D721Med (cell line): ENCODE data around the gene KIF1A.
A peak's percentile ranks its signal among the peaks of the same experiment; 100 is the strongest.

ENCODE experiments used
- DNase-seq: peaks from one replicate; pipeline ENCODE4 v3.0.0; 2011; ENCODE audit warnings: low spot score; ENCODE audit not compliant: insufficient read length
- FAIRE-seq: peaks from 2 replicates; lab custom pipeline; 2011; peaks lifted over from hg19 to GRCh38; lab: Jason Lieb, UNC
- TF ChIP-seq, protein P1 (sequence below): IDR thresholded peaks from 2 replicates; pipeline ENCODE4 v1.5.1; 2012; ENCODE audit warnings: mild to moderate bottlenecking, control low read depth; ENCODE audit not compliant: insufficient read depth; ENCODE audit errors: missing control alignments

Gene KIF1A

GRCh38 chr2:240747256-240747655 lies 72.8 kb downstream of the KIF1A start:
- FAIRE-seq: no peak

DNA sequence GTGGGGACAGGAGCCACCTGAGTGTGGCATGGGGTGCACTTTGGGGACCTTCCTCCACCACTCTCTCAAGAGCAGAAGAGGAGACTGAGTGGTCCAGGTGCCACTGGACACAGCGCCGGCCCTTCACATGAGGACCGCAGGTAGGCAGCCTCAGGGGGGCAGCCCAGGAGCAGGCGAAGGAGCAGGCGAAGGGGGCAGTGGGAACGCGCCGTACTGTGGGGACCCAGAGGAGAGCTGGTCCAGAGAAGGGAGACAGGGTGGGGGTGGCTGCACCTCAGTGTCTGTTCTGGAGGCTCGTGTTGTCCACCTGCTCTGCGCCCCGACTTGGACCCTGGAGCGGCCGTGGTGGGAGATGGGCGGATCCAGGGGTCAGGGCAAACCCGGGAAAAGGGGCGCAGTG lies 73.3 kb downstream of the KIF1A start:
- TF ChIP-seq, protein P1, sequence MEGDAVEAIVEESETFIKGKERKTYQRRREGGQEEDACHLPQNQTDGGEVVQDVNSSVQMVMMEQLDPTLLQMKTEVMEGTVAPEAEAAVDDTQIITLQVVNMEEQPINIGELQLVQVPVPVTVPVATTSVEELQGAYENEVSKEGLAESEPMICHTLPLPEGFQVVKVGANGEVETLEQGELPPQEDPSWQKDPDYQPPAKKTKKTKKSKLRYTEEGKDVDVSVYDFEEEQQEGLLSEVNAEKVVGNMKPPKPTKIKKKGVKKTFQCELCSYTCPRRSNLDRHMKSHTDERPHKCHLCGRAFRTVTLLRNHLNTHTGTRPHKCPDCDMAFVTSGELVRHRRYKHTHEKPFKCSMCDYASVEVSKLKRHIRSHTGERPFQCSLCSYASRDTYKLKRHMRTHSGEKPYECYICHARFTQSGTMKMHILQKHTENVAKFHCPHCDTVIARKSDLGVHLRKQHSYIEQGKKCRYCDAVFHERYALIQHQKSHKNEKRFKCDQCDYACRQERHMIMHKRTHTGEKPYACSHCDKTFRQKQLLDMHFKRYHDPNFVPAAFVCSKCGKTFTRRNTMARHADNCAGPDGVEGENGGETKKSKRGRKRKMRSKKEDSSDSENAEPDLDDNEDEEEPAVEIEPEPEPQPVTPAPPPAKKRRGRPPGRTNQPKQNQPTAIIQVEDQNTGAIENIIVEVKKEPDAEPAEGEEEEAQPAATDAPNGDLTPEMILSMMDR: no peak
- DNase-seq (no peak), FAIRE-seq (no peak)

More at GRCh38 chr2:240747256-240747655, 72.8 kb downstream of the KIF1A start:
- DNase-seq: no peak
- TF ChIP-seq, protein P1: no peak

- FAIRE-seq (no peak), DNase-seq (no peak)
- TF ChIP-seq, protein P1: no peak
Measured at GRCh38 chr2:240745962-240746361, 74.1 kb downstream of the KIF1A start.

DNA sequence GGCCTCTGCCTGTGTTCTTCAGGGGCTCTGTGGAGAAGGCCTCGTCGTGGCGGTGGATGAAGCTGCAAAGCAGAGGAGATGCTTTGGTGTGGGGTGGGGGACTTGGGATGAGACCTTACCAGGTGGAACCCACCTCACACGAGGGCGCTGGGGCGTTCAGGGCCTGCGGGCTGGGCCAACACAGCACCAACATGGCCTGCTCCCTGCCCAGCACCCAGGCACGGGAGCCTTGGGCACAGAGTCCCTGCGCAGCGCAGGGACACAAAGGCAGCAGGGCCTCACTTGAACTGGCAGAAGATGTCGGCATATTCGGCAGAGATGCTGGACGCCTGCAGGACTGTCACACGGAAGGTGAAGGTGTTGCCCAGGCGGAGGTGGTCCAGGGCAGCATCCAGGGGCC lies 74.6 kb downstream of the KIF1A start:
- TF ChIP-seq, protein P1: no peak
- FAIRE-seq (no peak), DNase-seq (no peak)

GRCh38 chr2:240742602-240743095 lies 77.4 kb downstream of the KIF1A start:
- TF ChIP-seq, protein P1: no peak
- FAIRE-seq: no peak

GRCh38 chr2:240741091-240741490 lies 78.9 kb downstream of the KIF1A start:
- peak; percentile 21 for DNase-seq
- FAIRE-seq: no peak
- TF ChIP-seq, protein P1: no peak

More at GRCh38 chr2:240742602-240743095, 77.4 kb downstream of the KIF1A start:
- no peak for DNase-seq

GRCh38 chr2:240739797-240740196 lies 80.2 kb downstream of the KIF1A start:
- TF ChIP-seq, protein P1: no peak
- DNase-seq: peak; percentile 20
- FAIRE-seq: no peak
